Regular cardiac myocyte (primary cell): ENCODE measurements around the gene USP28. TPM values are rescaled to one million over a fixed set of nuclear protein-coding genes. Genes with fewer than 3 reads are reported as not detected.

ENCODE experiments used
- total RNA-seq: library from RNA; depleted of rRNA; stranded (reverse); fragments of >200 nt; gene quantifications from 2 replicates; pipeline ENCODE4 v1.2.3, GENCODE V29; 2014

The USP28 gene
- total RNA-seq, result 29.1 and 33.0 TPM in 2 replicates

GRCh38 chr11:113875234-113876073, at the start of gene USP28:
Gene USP28, minus strand, starts transcription at chr11:113875572. Its CDS starts 71 bp downstream, at chr11:113875501.

GRCh38 chr11:113904379-113905101, 29.2 kb upstream of the USP28 start, which contains the start of gene HTR3B:
Gene HTR3B, plus strand, starts transcription at chr11:113904796. Its CDS starts 138 bp downstream, at chr11:113904934.

GRCh38 chr11:113779496-113779895, 95.9 kb downstream of the USP28 start, which contains the start of gene CLDN25:
Gene CLDN25, plus strand, starts transcription at chr11:113779796. Its CDS starts 0 bp downstream, at chr11:113779796.

DNA sequence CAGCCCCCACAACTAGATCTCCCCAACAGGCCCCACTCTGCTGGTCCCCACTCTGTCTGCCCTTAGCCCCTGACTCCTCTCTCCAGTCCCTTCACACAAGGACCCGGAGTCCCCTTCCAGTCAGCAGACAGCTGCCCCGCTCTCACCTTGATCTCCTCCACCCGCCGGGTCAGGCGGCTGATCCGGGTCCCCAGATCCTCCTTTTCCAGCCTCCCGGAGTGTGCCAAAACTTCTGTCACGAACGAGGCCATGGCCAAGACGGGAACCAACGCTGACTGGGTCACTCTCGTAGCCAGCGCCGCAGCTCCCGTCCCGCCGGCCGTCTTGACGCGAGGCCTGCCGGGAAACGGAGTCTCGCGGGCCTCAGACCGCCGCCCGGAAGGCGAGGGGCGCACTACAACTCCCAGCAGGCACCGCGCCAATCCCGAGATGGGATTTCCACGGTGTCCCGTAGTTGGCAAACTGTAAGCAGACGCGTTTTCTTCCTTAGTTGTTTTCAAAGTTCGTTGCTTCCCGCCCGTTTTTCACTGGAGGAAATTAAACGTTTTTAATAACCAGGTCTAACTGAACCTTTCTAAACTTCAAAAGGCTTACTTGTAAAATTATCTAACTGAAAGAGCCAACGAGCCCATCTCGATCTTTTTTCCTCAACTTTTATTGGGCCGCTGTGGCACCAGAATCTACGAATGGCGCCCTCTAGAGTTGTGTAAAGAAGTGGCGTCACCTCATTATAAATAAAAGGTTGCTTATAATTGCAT, 101.8 kb downstream of the USP28 start, which contains the start of gene ZW10:
ZW10 (minus strand) TSS at position 277 of the 758 bp plus-strand sequence; CDS start at position 251, 26 bp downstream.

Other genes starting within 250 kb of the USP28 start
- gene TMPRSS5, start 169.3 kb downstream of the USP28 start, total RNA-seq, result 0.28 TPM in 1 of 2 replicates, not detected in the other
- 24.0 and 29.1 TPM in 2 replicates for gene ZW10, start 101.9 kb downstream of the USP28 start, total RNA-seq
- not detected in 2 replicates for gene CLDN25, start 95.8 kb downstream of the USP28 start, total RNA-seq
- not detected in 2 replicates for gene HTR3B, start 29.2 kb upstream of the USP28 start, total RNA-seq
- not detected in 2 replicates for gene HTR3A, start 99.5 kb upstream of the USP28 start, total RNA-seq
- gene ZBTB16, start 184.1 kb upstream of the USP28 start, total RNA-seq, result under 0.01 TPM in 1 of 2 replicates, not detected in the other